Measurements from ENCODE around the gene ELMOD2.

- TF ChIP-seq ZFP41 (tag by site-specific recombination; IDR thresholded peaks at IDR 0.05; ENCODE audit: borderline replicate concordance) (no peak), REPIN1 (tag by site-specific recombination; IDR thresholded peaks at IDR 0.05; ENCODE audit: low read depth) (no peak), TCF7L2 (IDR thresholded peaks at IDR 0.05; ENCODE audit: borderline replicate concordance, low read depth, low read length) (no peak), ZNF785 (tag by site-specific recombination; IDR thresholded peaks at IDR 0.05) (no peak), WT1 (tag by site-specific recombination; IDR thresholded peaks at IDR 0.05) (no peak), ZNF184 (tag by site-specific recombination; IDR thresholded peaks at IDR 0.05) (no peak)
- TF ChIP-seq, protein P1, sequence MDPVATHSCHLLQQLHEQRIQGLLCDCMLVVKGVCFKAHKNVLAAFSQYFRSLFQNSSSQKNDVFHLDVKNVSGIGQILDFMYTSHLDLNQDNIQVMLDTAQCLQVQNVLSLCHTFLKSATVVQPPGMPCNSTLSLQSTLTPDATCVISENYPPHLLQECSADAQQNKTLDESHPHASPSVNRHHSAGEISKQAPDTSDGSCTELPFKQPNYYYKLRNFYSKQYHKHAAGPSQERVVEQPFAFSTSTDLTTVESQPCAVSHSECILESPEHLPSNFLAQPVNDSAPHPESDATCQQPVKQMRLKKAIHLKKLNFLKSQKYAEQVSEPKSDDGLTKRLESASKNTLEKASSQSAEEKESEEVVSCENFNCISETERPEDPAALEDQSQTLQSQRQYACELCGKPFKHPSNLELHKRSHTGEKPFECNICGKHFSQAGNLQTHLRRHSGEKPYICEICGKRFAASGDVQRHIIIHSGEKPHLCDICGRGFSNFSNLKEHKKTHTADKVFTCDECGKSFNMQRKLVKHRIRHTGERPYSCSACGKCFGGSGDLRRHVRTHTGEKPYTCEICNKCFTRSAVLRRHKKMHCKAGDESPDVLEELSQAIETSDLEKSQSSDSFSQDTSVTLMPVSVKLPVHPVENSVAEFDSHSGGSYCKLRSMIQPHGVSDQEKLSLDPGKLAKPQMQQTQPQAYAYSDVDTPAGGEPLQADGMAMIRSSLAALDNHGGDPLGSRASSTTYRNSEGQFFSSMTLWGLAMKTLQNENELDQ (tag by site-specific recombination; IDR thresholded peaks at IDR 0.05; ENCODE audit: low read depth): no peak
Measured at GRCh38 chr4:140584439-140584838, 60.5 kb downstream of the ELMOD2 start.

Data from HEK293 (cell line).